ENCODE measurements around the gene DISC1.

DISC1 gene

DNA sequence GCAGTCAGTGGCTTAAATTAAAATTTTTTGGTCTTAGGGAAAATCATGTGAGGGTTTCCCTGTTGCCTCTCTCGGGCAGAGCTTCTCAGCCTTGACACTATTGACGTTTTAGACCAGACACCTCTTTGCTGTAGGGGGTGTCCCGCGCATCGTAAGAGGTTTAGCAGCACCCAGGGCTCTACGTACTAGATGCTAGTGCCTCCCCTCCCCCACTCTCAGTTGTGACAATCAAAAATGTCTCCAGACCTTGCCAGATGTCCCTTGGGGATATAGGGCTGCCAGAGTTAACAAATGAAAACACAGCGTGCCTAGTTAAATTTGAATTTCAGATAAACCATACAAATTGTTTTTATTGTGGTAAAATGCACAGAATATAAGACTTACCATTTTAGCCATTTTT, 293.3 kb downstream of the DISC1 start:
- no peak overlapping the region for H3K4me3 ChIP-seq (replicated peaks; ENCODE audit: low read depth, low read length)
- no peak for DNase-seq (ENCODE audit: low read depth)
- TF ChIP-seq CTCF (IDR thresholded peaks at IDR 0.05; ENCODE audit: low read length, missing control alignments) = no peak

- no peak for TF ChIP-seq CTCF (IDR thresholded peaks at IDR 0.05; ENCODE audit: low read length, missing control alignments)
- no peak overlapping the region for H3K4me3 ChIP-seq (replicated peaks; ENCODE audit: low read depth, low read length)
- no peak for DNase-seq (ENCODE audit: low read depth)
Observed at GRCh38 chr1:231921646-231922345, 295.2 kb downstream of the DISC1 start.

DNA sequence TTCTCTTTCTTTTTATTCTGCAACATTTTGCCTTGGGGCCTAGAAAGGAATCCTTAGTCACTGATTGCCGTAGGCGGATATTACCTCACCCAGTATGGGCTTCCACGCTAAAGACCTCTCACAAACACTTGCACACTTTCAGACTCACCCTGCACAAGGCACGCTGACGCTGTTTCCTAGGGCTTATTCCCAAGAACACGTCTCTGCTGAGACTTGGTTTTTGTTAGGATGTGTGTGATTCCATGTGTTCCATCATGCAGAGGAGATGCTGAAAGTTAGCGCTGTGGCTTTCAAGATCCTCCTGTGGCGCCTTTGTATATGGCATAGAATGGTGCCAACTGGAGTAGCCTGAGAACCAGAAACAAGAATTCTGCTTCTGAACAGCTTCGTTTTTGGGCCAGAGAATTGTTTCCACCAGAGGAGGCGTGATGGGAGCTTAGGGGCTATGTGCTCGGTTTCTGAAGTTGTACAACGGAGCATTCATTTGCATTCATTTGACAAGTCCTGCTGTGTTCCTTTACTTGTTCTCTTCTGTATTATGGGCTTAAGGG, 297.0 kb downstream of the DISC1 start:
- no peak for TF ChIP-seq CTCF (IDR thresholded peaks at IDR 0.05; ENCODE audit: low read length, missing control alignments)

GRCh38 chr1:231924180-231924579, 297.6 kb downstream of the DISC1 start:
- no peak for TF ChIP-seq CTCF (IDR thresholded peaks at IDR 0.05; ENCODE audit: low read length, missing control alignments)
- DNase-seq (ENCODE audit: low read depth) = no peak
- H3K4me3 ChIP-seq (replicated peaks; ENCODE audit: low read depth, low read length) = no peak overlapping the region

More for the DNA sequence above, 297.0 kb downstream of the DISC1 start:
- no peak overlapping the region for H3K4me3 ChIP-seq (replicated peaks; ENCODE audit: low read depth, low read length)
- DNase-seq (ENCODE audit: low read depth) = no peak

- H3K4me3 ChIP-seq (replicated peaks; ENCODE audit: low read depth, low read length) = no peak overlapping the region
- DNase-seq (ENCODE audit: low read depth) = no peak
- no peak for TF ChIP-seq CTCF (IDR thresholded peaks at IDR 0.05; ENCODE audit: low read length, missing control alignments)
Observed at GRCh38 chr1:231925864-231926263, 299.3 kb downstream of the DISC1 start.

- TF ChIP-seq CTCF (IDR thresholded peaks at IDR 0.05; ENCODE audit: low read length, missing control alignments) = no peak
- H3K4me3 ChIP-seq (replicated peaks; ENCODE audit: low read depth, low read length) = no peak overlapping the region
- peak; percentile 46 for DNase-seq (ENCODE audit: low read depth)
Observed at GRCh38 chr1:231926340-231926739, 299.8 kb downstream of the DISC1 start.

DNA sequence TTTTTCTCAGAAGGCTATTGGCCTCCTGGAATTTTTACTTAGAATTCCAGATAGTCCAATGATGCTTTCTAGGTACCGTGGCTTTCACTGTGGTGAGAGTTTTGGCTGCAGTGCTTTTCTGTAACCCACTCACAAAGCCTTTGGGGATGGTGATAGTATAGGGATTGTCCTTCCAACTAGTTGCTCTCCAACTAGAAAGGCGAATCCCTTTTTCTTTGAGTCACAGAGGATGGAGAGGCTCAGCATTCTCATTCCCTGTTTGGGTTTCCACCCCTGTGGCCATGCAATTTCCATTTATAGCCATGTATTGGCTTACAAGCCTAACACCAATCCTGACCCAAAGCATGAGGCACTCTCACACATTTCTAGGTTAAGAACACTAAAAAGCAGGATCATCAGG, 300.3 kb downstream of the DISC1 start:
- H3K4me3 ChIP-seq (replicated peaks; ENCODE audit: low read depth, low read length) = no peak overlapping the region
- DNase-seq (ENCODE audit: low read depth) = no peak
- TF ChIP-seq CTCF (IDR thresholded peaks at IDR 0.05; ENCODE audit: low read length, missing control alignments) = no peak
